ENCODE measurements around the gene PRG3. TPM values are rescaled to one million over a fixed set of nuclear protein-coding genes. Genes with fewer than 3 reads are reported as not detected.
"Not testable (repeated sequence)": the region's sequence is repeated elsewhere in the genome, so short reads cannot be mapped to it uniquely, and the experiment has no call there.

The PRG3 gene
- total and polyA plus RNA-seq, 2 experiments from 2014 or later, result not detected

GRCh38 chr11:57364851-57365660 lies 15.9 kb downstream of the PRG3 start:
- no peaks in the 10 kb centered on the region for H3K4me1 ChIP-seq (ENCODE audit: low read depth)
- H3K36me3 ChIP-seq, result no peaks in the 10 kb centered on the region
- no peaks in the 10 kb centered on the region for H3K9me3 ChIP-seq (ENCODE audit: low read depth)
- no peak overlapping the region for H3K27ac ChIP-seq
- no peak for TF ChIP-seq CTCF (IDR thresholded peaks at IDR 0.05; ENCODE audit: low read depth, low read length)
- H3K4me3 ChIP-seq, result no peak overlapping the region
- DNase-seq (ENCODE audit: low read depth in 1 of 2, low spot score in 1 of 2), result no peak
- H3K27me3 ChIP-seq, result no peaks in the 10 kb centered on the region

- Histone ChIP-seq H3K4me3 (no peak overlapping the region), H3K9me3 (ENCODE audit: low read depth) (no peaks in the 10 kb centered on the region), H3K4me1 (ENCODE audit: low read depth) (no peaks in the 10 kb centered on the region), H3K27me3 (no peaks in the 10 kb centered on the region), H3K36me3 (no peaks in the 10 kb centered on the region), H3K27ac (no peak overlapping the region)
- no peak for DNase-seq (ENCODE audit: low read depth in 1 of 2, low spot score in 1 of 2)
- no peak for TF ChIP-seq CTCF (IDR thresholded peaks at IDR 0.05; ENCODE audit: low read depth, low read length)
Measured at GRCh38 chr11:57363131-57364080, 17.5 kb downstream of the PRG3 start.

GRCh38 chr11:57361926-57362325 lies 19.0 kb downstream of the PRG3 start:
- no peaks in the 10 kb centered on the region for H3K36me3 ChIP-seq
- DNase-seq (ENCODE audit: low read depth in 1 of 2, low spot score in 1 of 2), result no peak

GRCh38 chr11:57361420-57361819 lies 19.5 kb downstream of the PRG3 start:
- H3K9me3 ChIP-seq (ENCODE audit: low read depth); H3K27ac ChIP-seq; DNase-seq (ENCODE audit: low read depth in 1 of 2, low spot score in 1 of 2); H3K4me1 ChIP-seq (ENCODE audit: low read depth); H3K36me3 ChIP-seq; H3K27me3 ChIP-seq; H3K4me3 ChIP-seq: not testable (repeated sequence)

More at GRCh38 chr11:57361926-57362325, 19.0 kb downstream of the PRG3 start:
- no peak overlapping the region for H3K27ac ChIP-seq
- no peaks in the 10 kb centered on the region for H3K9me3 ChIP-seq (ENCODE audit: low read depth)
- no peak overlapping the region for H3K4me3 ChIP-seq
- no peak for TF ChIP-seq CTCF (IDR thresholded peaks at IDR 0.05; ENCODE audit: low read depth, low read length)
- H3K27me3 ChIP-seq, result no peaks in the 10 kb centered on the region
- H3K4me1 ChIP-seq (ENCODE audit: low read depth), result no peaks in the 10 kb centered on the region

- Histone ChIP-seq H3K9me3 (ENCODE audit: low read depth) (no peaks in the 10 kb centered on the region), H3K4me3 (no peak overlapping the region), H3K27ac (no peak overlapping the region), H3K4me1 (ENCODE audit: low read depth) (no peaks in the 10 kb centered on the region), H3K27me3 (no peaks in the 10 kb centered on the region), H3K36me3 (no peaks in the 10 kb centered on the region)
- no peak for DNase-seq (ENCODE audit: low read depth in 1 of 2, low spot score in 1 of 2)
- TF ChIP-seq CTCF (IDR thresholded peaks at IDR 0.05; ENCODE audit: low read depth, low read length), result no peak
Measured at GRCh38 chr11:57360991-57361390, 20.0 kb downstream of the PRG3 start.

Measured in cardiac muscle cell (in vitro differentiated cells and primary cell).